GM12878 (cell line): ENCODE measurements around the gene CTDSP1. TPM values are rescaled to one million over a fixed set of nuclear protein-coding genes. Genes with fewer than 3 reads are reported as not detected.

Experiments used
- ATAC-seq: fragments of 200-7000 bp; cut with Tn5 transposase; 3 replicates; pipeline ENCODE4 v1.9.1; 2020; ENCODE audit warnings: mild to moderate bottlenecking, moderate library complexity
- BruUV-seq: library from RNA; stranded (reverse); fragments of 400-500 nt; replicated peaks from 2 replicates; lab custom pipeline; 2021; lab: Mats Ljungman, UMichigan
- CTCF ChIA-PET: fragments of 300-600 bp; sonication (Branson Sonifier 250); formaldehyde crosslinking; extraction: SDS; loops from one replicate; lab custom pipeline; 2021; ENCODE audit warnings: inconsistent platforms; lab: Yijun Ruan, JAX
- POLR2A ChIA-PET: fragments of 350-600 bp; formaldehyde crosslinking; extraction: SDS; loops from one replicate; lab custom pipeline; 2021; ENCODE audit warnings: inconsistent platforms; lab: Charles Lee
- RAD21 ChIA-PET: fragments of 300-600 bp; sonication (Branson Sonifier 250); formaldehyde crosslinking; loops from one replicate; lab custom pipeline; 2023; ENCODE audit warnings: antibody characterized with exemption; ENCODE audit not compliant: unreplicated experiment; lab: Charles Lee
- SMC1A ChIA-PET: fragments of 300-600 bp; sonication (Branson Sonifier 250); formaldehyde crosslinking; loops from one replicate; lab custom pipeline; 2023; ENCODE audit not compliant: unreplicated experiment, uncharacterized antibody; lab: Charles Lee
- DNase-seq: peaks from one replicate; pipeline ENCODE4 v3.0.0-alpha.2; 2011; ENCODE audit warnings: low read depth, low spot score
- FAIRE-seq: peaks from 3 replicates; lab custom pipeline; 2011; peaks lifted over from hg19 to GRCh38; lab: Jason Lieb, UNC
- H2AFZ ChIP-seq: 2 replicates; pipeline ENCODE4 v1.6.0; 2011; ENCODE audit warnings: low read depth, low read length, control low read depth; ENCODE audit not compliant: control insufficient read depth
- H3K27ac ChIP-seq: 2 replicates; pipeline ENCODE4 v1.5.1; 2011; ENCODE audit warnings: control low read depth; ENCODE audit not compliant: control insufficient read depth, insufficient read depth
- H3K27me3 ChIP-seq, 2 experiments: replicated peaks in 1 of 2; 2 replicates each; pipeline versions ENCODE4 v1.6.0 to v1.6.1; 2011; ENCODE audit warnings: low read length in 1 of 2; ENCODE audit not compliant: control insufficient read depth in 2 of 2, insufficient read depth in 2 of 2
- H3K36me3 ChIP-seq, 2 experiments: 2 replicates each; pipeline ENCODE4 v1.5.1; 2011; ENCODE audit warnings: low read length in 1 of 2; ENCODE audit not compliant: control insufficient read depth in 2 of 2, insufficient read depth in 2 of 2
- H3K4me1 ChIP-seq: 2 replicates; pipeline ENCODE4 v1.6.1; 2011; ENCODE audit warnings: mild to moderate bottlenecking, low read length, moderate library complexity, mixed read lengths; ENCODE audit not compliant: control insufficient read depth, insufficient read depth
- H3K4me2 ChIP-seq: 2 replicates; pipeline ENCODE4 v1.6.0; 2011; ENCODE audit warnings: control low read depth; ENCODE audit not compliant: control insufficient read depth, insufficient read depth
- H3K4me3 ChIP-seq: fragments of 200-600 bp; sonication (generic); 2 replicates; pipeline ENCODE4 v1.5.1; 2016
- H3K79me2 ChIP-seq: 2 replicates; pipeline ENCODE4 v1.6.0; 2011; ENCODE audit warnings: low read length; ENCODE audit not compliant: control insufficient read depth, insufficient read depth
- H3K9ac ChIP-seq: 2 replicates; pipeline ENCODE4 v1.8.0; 2011; ENCODE audit warnings: low read length, control low read depth, mixed read lengths; ENCODE audit not compliant: control insufficient read depth, insufficient read depth
- H3K9me3 ChIP-seq: replicated peaks from 3 replicates; pipeline ENCODE4 v1.5.1; 2011; ENCODE audit warnings: mild to moderate bottlenecking, low read length; ENCODE audit not compliant: control insufficient read depth, insufficient read depth
- H4K20me1 ChIP-seq: 2 replicates; pipeline ENCODE4 v1.6.0; 2011; ENCODE audit not compliant: control insufficient read depth, insufficient read depth
- ASH2L ChIP-seq: fragments of 300-600, 200-600 bp; sonication (generic); IDR thresholded peaks from 2 replicates; pipeline ENCODE4 v1.6.1; 2017; ENCODE audit warnings: low read depth, mild to moderate bottlenecking, borderline replicate concordance
- BHLHE40 ChIP-seq, 2 experiments: fragments of 450-650 bp in 1 of 2; IDR thresholded peaks; 2 replicates each; pipeline ENCODE4 v1.6.1; 2011 to 2017; ENCODE audit warnings: low read depth in 2 of 2, borderline replicate concordance in 1 of 2, improper control_type of control experiment in 1 of 2, low read length in 1 of 2, mild to moderate bottlenecking in 1 of 2
- EZH2 ChIP-seq: IDR thresholded peaks from 2 replicates; pipeline ENCODE4 v1.6.1; 2012; ENCODE audit warnings: low read depth, mild to moderate bottlenecking, control low read depth, inconsistent platforms, low read length, borderline replicate concordance; ENCODE audit not compliant: control insufficient read depth
- IKZF1 ChIP-seq: fragments of 450-650 bp; conservative IDR thresholded peaks from 2 replicates; pipeline ENCODE4 v1.6.1; 2017; ENCODE audit warnings: antibody characterized with exemption, mild to moderate bottlenecking
- MEF2B ChIP-seq: fragments of 450-650 bp; IDR thresholded peaks from 2 replicates; pipeline ENCODE4 v1.6.1; 2018; ENCODE audit warnings: mild to moderate bottlenecking, moderate library complexity; ENCODE audit not compliant: partially characterized antibody, poor library complexity, severe bottlenecking
- MXI1 ChIP-seq: fragments of 150-350 bp; IDR thresholded peaks from 2 replicates; pipeline ENCODE4 v1.6.1; 2011; ENCODE audit warnings: low read depth, mild to moderate bottlenecking, inconsistent platforms, low read length, improper control_type of control experiment
- PAX8 ChIP-seq: fragments of 450-650 bp; IDR thresholded peaks from 2 replicates; pipeline ENCODE4 v1.6.1; 2017; ENCODE audit warnings: mild to moderate bottlenecking, moderate library complexity
- POLR2A ChIP-seq: IDR thresholded peaks from 2 replicates; pipeline ENCODE4 v1.6.1; 2011; ENCODE audit warnings: low read depth, mild to moderate bottlenecking, low read length
- POU2F2 ChIP-seq: IDR thresholded peaks from 3 replicates; pipeline ENCODE4 v1.6.1; 2011; ENCODE audit warnings: low read depth, mild to moderate bottlenecking, low read length, borderline replicate concordance
- RAD51 ChIP-seq: fragments of 450-650 bp; IDR thresholded peaks from 2 replicates; pipeline ENCODE4 v1.6.1; 2016; ENCODE audit warnings: moderate library complexity, mild to moderate bottlenecking, inconsistent platforms
- RB1 ChIP-seq: fragments of 450-650 bp; formaldehyde crosslinking; IDR thresholded peaks from 2 replicates; pipeline ENCODE4 v1.6.1; 2017; ENCODE audit warnings: mild to moderate bottlenecking, borderline replicate concordance
- RBBP5 ChIP-seq: fragments of 200-600 bp; sonication (generic); conservative IDR thresholded peaks from 2 replicates; pipeline ENCODE4 v1.6.1; 2016
- RCOR1 ChIP-seq: conservative IDR thresholded peaks from 2 replicates; pipeline ENCODE4 v1.6.1; 2012; ENCODE audit warnings: low read depth, low read length, improper control_type of control experiment
- SMAD1 ChIP-seq: fragments of 450-650 bp; IDR thresholded peaks from 2 replicates; pipeline ENCODE4 v1.6.1; 2018; ENCODE audit warnings: mild to moderate bottlenecking, low read depth; ENCODE audit not compliant: partially characterized antibody
- SMC3 ChIP-seq: IDR thresholded peaks from 2 replicates; pipeline ENCODE4 v1.6.1; 2011; ENCODE audit warnings: low read length, improper control_type of control experiment, borderline replicate concordance
- SRF ChIP-seq, 2 experiments: IDR thresholded peaks; 2 replicates each; pipeline ENCODE4 v1.6.1; 2011; ENCODE audit warnings: low read depth in 2 of 2, low read length in 2 of 2, mild to moderate bottlenecking in 1 of 2, moderate library complexity in 1 of 2
- STAT1 ChIP-seq: fragments of 450-650 bp; conservative IDR thresholded peaks from 2 replicates; pipeline ENCODE4 v1.6.1; 2014; ENCODE audit warnings: antibody characterized with exemption, mild to moderate bottlenecking
- YY1 ChIP-seq: IDR thresholded peaks from 2 replicates; pipeline ENCODE4 v1.6.1; 2011; ENCODE audit warnings: low read depth, mild to moderate bottlenecking, low read length
- ZSCAN29 ChIP-seq: fragments of 450-650 bp; IDR thresholded peaks from 2 replicates; pipeline ENCODE4 v1.6.1; 2017; ENCODE audit warnings: mild to moderate bottlenecking, moderate library complexity
- WGBS: methylation state at CpG from one replicate; pipeline ENCODE4 v1.1.6; 2016; ENCODE audit warnings: low lambda C conversion rate; ENCODE audit not compliant: insufficient replicate concordance, insufficient coverage; ENCODE audit errors: missing lambda C conversion rate; 5-methylcytosine and 5-hydroxymethylcytosine counted together
- in situ Hi-C: fragments of 300-500 bp; cut with MboI; formaldehyde crosslinking; loops from 9 replicates; pipeline ENCODE4 v1.14.3; 2018; ENCODE audit warnings: mixed read lengths
- intact Hi-C: fragments of 100-400 bp; cut with micrococcal nuclease; formaldehyde crosslinking; loops from one replicate; pipeline ENCODE4 v1.14.2; 2022; ENCODE audit not compliant: unreplicated experiment
- polyA plus RNA-seq, 11 experiments: library from polyadenylated mRNA; depleted of rRNA in 4 of 11; unstranded in 6 of 11; stranded (reverse) in 5 of 11; fragments of >200 nt; fragmentation: Nextera tagmentation in 4 of 11; fragmentation: Illumina TruSeq in 1 of 11; extraction: Ambion mirVana in 4 of 11; extraction: Trizol in 1 of 11; gene quantifications; 1 replicate in 1 of 11; 2 replicates in 10 of 11; pipeline versions ENCODE4 v1.2.1 to v1.2.3, GENCODE V29; 2011 to 2016; ENCODE audit warnings: inconsistent platforms in 2 of 11, missing spikeins in 2 of 11, low read depth in 1 of 11
- total RNA-seq, 4 experiments: library from RNA; depleted of rRNA in 3 of 4; stranded (reverse); fragments of >200 nt in 3 of 4; fragmentation: Illumina TruSeq in 1 of 4; extraction: Trizol in 1 of 4; gene quantifications; 2 replicates each; pipeline versions ENCODE4 v1.2.1 to v1.2.3, GENCODE V29; 2013 to 2021
- TF ChIP-seq, protein P1 (sequence below): fragments of 450-650 bp; IDR thresholded peaks from 2 replicates; pipeline ENCODE4 v1.6.1; 2017; ENCODE audit warnings: antibody characterized with exemption, mild to moderate bottlenecking, moderate library complexity

CTDSP1 gene
- total and polyA plus RNA-seq, 10 of the 15 experiments (the other 5 are each of a cell fraction or from before 2014, with no cell fraction given) = 3.0 to 75.9 (median 34.4) TPM

DNA sequence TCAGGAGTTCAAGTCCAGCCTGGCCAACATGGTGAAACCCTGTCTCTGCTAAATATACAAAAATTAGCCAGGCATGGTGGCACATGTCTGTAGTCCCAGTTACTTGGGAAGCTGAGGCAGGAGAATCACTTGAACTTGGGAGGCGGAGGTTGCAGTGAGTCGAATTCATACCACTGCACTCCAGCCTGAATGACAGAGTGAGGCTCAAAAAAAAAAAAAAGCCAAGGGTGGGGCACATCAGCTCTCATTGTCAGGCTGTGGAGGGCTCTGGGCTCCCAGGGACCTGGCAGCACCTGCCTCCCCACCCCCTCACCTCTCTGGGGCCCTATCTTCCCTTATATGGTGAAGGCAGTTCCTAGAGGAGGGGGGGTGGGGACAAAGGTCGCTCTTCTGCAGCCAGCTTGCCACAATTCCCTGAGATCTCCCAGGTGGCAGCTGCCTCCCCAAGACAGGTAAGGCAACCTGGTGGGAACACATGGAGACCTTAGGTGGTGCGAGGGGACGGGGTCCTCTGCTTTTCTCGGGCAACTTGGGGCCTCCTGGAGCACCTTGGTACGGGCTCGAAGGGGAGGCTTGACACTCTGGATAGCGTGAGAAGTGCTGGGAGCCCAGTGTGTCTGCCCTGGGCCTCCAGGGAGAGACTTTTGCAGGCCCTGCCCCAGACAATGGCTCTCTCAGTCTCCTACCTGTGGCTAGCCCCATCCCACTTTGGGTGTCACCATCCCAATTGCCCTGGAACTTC lies 19.2 kb downstream of the CTDSP1 start, which contains the start of gene VIL1:
TSS of gene VIL1 (plus strand) at position 407 of the 742 bp plus-strand sequence. CDS start 4,656 bp downstream, outside the sequence.
- Histone ChIP-seq H3K27me3 (no peaks in the 10 kb centered on the region), H3K9me3 (no peaks in the 10 kb centered on the region), H3K36me3 (no peaks in the 10 kb centered on the region), H2AFZ (no peak within 1 kb of the TSS), H3K4me1 (no peaks in the 10 kb centered on the region), H3K9ac (no peak within 1 kb of the TSS), H4K20me1 (no peaks in the 10 kb centered on the region), H3K4me3 (no peak within 1 kb of the TSS), H3K4me2 (no peak within 1 kb of the TSS), H3K79me2 (no peaks in the 10 kb centered on the region), H3K27ac (no peak within 1 kb of the TSS)
- in situ Hi-C loops = no loop called here
- DNase-seq (no peak), FAIRE-seq (no peak), ATAC-seq (peak; percentile 63)
- WGBS = 51% methylated on average over 9 of the region's 9 CpGs
- CTCF ChIA-PET = interaction anchor here (1.2 kb wide), 1 partner anchor 12 kb away, joined by 3 read pairs; no protein-coding TSS in a partner anchor
- SMC1A ChIA-PET = interaction anchor here (1.0 to 1.6 kb wide), 2 partner anchors 10 to 66 kb away, joined by 3 to 4 read pairs; no protein-coding TSS in a partner anchor
- RAD21 ChIA-PET = no interaction called here
- POLR2A ChIA-PET = interaction anchor here (0.7 kb wide), 1 partner anchor 152 kb away, joined by 3 read pairs; no protein-coding TSS in a partner anchor
- TF ChIP-seq RBBP5 (no peak), BHLHE40 (IDR thresholded peaks at IDR 0.05; ENCODE audit: borderline replicate concordance in 1 of 2, low read depth in 2 of 2, low read length in 1 of 2) (peak in 1 of 2 experiments; percentile 13; a peak in 1 of 4 replicates), ASH2L (no peak), PAX8 (no peak), YY1 (no peak), RCOR1 (no peak), POU2F2 (no peak), STAT1 (no peak), EZH2 (no peak), MEF2B (peak; percentile 19), RB1 (no peak), SRF (IDR thresholded peaks at IDR 0.05; ENCODE audit: low read depth in 2 of 2, low read length in 2 of 2) (peak; percentile 17 to 52; a peak in 1 of 4 replicates), ZSCAN29 (no peak), POLR2A (no peak), SMC3 (no peak), MXI1 (no peak), RAD51 (no peak), IKZF1 (peak; percentile 46), SMAD1 (no peak)
- TF ChIP-seq, protein P1, sequence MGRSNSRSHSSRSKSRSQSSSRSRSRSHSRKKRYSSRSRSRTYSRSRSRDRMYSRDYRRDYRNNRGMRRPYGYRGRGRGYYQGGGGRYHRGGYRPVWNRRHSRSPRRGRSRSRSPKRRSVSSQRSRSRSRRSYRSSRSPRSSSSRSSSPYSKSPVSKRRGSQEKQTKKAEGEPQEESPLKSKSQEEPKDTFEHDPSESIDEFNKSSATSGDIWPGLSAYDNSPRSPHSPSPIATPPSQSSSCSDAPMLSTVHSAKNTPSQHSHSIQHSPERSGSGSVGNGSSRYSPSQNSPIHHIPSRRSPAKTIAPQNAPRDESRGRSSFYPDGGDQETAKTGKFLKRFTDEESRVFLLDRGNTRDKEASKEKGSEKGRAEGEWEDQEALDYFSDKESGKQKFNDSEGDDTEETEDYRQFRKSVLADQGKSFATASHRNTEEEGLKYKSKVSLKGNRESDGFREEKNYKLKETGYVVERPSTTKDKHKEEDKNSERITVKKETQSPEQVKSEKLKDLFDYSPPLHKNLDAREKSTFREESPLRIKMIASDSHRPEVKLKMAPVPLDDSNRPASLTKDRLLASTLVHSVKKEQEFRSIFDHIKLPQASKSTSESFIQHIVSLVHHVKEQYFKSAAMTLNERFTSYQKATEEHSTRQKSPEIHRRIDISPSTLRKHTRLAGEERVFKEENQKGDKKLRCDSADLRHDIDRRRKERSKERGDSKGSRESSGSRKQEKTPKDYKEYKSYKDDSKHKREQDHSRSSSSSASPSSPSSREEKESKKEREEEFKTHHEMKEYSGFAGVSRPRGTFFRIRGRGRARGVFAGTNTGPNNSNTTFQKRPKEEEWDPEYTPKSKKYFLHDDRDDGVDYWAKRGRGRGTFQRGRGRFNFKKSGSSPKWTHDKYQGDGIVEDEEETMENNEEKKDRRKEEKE = no peak
- BruUV-seq = no TSS peak
- intact Hi-C loops = no loop called here
